Urothelium cell line (cell line): Measurements from ENCODE around the gene PTPRK.
A peak's percentile ranks its signal among the peaks of the same experiment; 100 is the strongest.

Experiments
- DNase-seq: peaks from one replicate; pipeline ENCODE4 v3.0.0; 2011; ENCODE audit warnings: low spot score, mixed read lengths
- FAIRE-seq: peaks from 2 replicates; lab custom pipeline; 2011; peaks lifted over from hg19 to GRCh38; lab: Jason Lieb, UNC

The PTPRK gene

DNA sequence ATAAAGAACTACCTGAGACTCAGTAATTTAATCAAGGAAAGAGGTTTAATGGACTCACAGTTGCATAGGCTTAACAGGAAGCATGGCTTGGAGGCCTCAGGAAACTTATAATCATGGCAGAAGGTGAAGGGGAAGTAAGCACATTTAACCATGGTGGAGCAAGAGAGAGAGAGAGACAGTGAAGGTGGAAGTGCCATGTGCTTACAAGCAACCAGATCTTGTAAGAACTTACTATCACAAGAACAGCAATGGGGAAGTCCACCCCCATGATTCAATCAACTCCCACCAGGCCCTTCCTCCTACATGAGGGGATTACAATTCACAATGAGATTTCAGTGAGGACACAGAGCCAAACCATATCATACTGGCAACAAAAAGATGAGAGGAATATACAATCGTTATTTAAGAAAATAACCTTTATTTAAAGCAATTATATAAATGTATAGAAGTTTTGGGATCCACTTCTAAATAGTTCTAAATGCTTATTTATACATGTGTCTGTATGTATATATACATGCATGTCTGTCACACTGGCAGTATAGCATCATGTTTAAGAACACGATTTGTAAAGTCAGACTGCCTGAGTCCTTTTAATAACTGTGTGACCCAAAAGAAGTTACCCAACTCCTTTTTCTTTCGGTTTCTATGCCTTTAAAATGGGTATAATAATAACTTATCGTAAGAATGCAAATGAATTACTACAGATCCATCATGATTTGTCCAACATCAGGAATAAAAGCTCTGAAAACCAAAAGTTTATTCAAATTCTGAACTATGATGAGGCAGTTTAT lies 363.9 kb downstream of the PTPRK start:
- DNase-seq, result no peak
- FAIRE-seq, result no peak

DNA sequence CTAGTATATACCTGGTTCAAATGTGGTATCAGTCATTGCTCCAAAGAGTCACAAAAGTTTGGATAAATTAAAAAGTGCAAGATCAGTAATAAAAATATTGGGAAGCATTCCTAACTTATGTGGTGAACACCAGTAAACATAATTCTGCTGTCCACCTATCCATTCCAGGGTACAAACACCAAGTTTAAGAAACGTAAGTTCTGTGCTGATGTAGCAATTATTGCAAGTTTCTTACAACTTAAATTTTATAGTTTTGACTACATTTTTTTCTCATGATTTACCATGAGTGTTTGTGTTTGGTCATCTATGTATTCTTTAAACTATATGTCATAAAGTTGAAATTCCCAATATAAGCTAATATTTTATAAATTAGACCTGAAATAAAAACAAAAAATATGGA lies 364.6 kb downstream of the PTPRK start:
- FAIRE-seq (no peak), DNase-seq (no peak)

GRCh38 chr6:128152551-128152950 lies 367.8 kb downstream of the PTPRK start:
- FAIRE-seq (no peak), DNase-seq (no peak)

GRCh38 chr6:128150376-128150775 lies 370.0 kb downstream of the PTPRK start:
- DNase-seq (no peak), FAIRE-seq (no peak)

DNA sequence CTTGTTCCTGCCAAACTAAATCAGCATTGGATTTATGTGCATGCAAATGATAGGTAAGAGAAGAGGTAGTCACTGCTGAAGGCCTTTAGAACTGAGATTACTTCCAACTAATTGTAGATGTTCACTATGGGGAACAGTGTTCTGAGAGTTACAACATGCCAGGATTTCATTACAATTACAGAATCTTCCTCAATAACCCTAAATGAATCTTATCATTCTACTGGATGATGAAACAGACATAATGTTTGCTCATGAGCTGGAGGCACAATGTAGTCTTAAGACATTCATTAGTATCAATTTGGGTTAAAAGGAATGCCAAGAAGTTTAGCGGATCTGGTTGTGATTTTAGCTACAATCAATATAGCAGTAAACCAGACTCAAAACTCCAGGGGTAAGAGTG lies 370.6 kb downstream of the PTPRK start:
- peak; percentile 30 for FAIRE-seq
- no peak for DNase-seq

- FAIRE-seq, result no peak
- DNase-seq, result no peak
Measured at GRCh38 chr6:128144320-128144719, 376.1 kb downstream of the PTPRK start.

DNA sequence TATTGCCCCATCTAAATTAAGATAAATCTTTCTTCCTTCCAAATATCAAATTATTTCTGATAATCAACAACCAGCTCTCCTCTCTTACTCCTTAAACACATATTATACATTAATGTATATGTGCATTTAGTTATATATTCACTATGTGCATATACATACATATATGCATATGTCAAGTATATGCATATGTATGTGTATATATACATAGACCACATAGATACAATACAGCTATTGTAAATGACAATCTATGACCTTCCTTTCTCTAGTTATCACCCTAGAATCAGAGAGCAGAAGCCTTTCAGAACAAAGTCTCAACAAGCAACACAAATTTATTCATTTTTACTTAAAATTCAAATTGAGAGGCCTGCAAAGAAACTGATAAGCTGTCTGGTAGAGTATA lies 378.5 kb downstream of the PTPRK start:
- DNase-seq, result no peak
- no peak for FAIRE-seq

GRCh38 chr6:128139519-128139918 lies 380.9 kb downstream of the PTPRK start:
- DNase-seq (peak; percentile 2), FAIRE-seq (no peak)

- no peak for DNase-seq
- FAIRE-seq, result no peak
Measured at GRCh38 chr6:128138694-128139093, 381.7 kb downstream of the PTPRK start.

DNA sequence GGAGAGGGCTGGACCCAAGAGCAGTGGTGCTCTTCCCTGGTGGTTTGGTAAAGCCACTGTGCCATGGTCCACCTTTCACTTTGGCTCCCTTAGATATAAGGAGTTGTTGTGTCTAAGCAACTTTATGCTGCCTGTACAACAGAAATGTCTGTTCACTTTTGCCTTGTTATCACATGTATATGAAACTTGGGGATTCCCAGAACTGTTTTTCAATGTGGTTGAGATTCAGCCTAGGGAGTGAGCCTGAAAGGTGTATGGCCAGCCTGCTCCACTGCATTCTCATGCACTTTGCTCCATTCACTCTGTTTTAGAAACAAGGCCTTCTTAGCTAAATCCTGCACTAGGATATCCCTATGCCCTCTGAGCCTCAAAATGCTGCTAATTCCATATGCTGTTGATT lies 385.1 kb downstream of the PTPRK start:
- no peak for FAIRE-seq

DNA sequence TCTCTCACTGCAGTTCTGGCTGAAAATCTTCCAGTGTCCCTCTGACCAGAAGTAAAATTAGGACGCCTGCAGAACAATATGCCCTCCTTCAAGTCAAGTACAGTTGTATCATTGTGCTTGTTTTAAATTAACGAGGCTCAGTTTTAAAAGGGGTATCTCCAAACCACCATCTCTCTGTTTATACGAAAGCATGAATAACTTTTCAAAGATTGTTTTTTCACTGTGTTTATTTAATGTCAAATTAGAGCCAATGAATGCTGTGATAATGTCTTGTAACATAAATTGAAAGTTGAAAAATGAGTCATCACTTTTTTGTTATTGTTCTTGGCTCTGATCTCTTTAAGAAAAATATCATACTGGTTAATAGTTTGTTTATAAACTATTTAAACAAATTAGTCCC lies 388.8 kb downstream of the PTPRK start:
- FAIRE-seq (no peak), DNase-seq (no peak)

More for the DNA sequence above, 385.1 kb downstream of the PTPRK start:
- DNase-seq, result no peak

DNA sequence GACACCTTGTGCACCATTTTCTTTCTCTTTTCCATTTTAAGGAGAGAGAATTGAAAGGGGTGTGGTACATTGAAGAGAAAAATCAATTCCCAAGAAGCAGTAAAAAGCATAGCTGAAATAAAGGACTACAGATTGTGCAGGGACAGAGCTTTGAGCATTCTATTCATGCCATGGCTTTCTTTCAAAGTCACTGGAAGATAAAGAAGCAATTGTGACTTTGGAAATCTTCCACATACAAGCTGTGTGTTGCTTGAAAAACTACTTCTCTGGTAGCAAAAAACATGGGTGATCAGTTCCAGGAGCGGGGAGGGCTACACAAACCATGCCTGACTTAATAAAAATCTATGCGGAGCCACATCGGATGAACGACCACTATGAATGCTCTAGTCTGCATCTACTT lies 389.4 kb downstream of the PTPRK start:
- DNase-seq (no peak), FAIRE-seq (no peak)

DNA sequence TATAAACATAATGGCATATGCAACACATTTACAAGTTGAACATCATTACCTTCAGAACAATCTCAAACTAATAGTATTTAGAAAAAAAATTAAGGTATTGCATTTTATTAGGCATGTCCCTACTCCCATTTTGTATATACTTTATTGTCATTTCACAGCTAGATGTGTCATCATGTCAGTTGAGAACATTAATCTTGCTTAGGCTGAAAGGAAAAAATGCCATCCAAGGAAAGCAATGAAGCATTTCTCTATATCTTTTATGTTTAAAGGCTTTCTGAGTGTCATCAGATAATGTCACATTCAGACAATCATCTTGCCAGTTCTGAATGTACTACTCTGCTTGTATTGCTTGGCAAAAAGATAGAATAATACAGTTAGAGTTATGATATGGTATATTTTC lies 390.7 kb downstream of the PTPRK start:
- DNase-seq (no peak), FAIRE-seq (no peak)

GRCh38 chr6:128127650-128128049 lies 392.7 kb downstream of the PTPRK start:
- no peak for FAIRE-seq
- DNase-seq, result no peak

DNA sequence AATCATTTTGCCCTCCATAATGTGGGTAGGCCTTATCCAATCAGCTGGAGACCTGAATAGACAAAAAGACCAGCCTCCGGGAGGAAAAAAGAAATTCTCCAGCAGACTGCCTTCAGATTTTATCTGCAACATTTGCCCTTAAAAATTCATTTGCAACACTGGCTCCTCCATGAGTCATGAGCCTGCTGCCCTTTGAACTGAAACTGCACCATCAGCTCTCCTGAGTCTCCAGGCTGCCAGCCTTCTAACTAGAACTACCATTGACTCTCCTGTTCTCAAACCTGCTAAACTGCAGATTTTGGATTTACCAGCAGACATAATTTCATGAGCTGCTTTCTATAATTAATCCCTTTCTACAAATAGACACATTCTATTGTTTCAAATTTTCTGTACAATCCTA lies 395.7 kb downstream of the PTPRK start:
- DNase-seq (no peak), FAIRE-seq (no peak)

DNA sequence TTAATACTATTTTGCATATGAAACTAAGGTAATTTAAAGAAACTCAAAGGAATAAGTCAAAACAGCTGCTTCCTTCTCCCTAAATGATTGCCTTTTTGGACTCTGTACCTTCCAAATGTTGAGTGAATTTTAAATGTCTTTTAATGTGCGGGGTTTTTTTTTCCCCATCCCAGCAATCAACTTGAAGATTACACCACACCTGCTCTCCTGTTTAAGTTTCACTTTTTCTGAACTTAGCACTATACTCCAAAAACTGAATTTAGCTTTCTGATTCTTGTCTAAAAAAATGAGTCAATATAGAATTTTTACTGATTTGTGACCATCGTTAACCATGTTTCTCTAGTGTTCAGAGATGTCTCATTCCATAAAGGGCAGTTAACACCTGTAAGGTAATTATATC lies 398.8 kb downstream of the PTPRK start:
- FAIRE-seq, result no peak
- no peak for DNase-seq

GRCh38 chr6:128121190-128121589 lies 399.2 kb downstream of the PTPRK start:
- FAIRE-seq, result no peak
- DNase-seq, result no peak

GRCh38 chr6:128118401-128118800 lies 402.0 kb downstream of the PTPRK start:
- no peak for DNase-seq
- FAIRE-seq, result no peak

DNA sequence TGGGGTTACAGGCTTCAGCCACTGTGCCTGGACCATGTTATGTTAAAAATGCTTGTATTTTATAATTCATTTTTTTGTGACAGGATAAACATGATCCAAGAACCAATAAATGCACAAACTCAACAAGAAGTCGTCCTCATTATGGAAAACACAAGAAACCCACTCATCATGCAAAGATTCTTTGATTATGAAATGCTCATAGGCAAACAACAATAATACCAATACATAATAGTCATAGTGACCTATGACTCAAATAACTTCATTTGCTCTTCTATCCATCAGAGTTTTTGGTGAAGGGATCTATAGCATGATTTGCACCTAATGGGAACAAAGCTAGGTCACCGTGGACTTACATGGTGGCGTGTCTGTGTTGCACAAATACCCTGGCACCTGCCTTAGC lies 402.5 kb downstream of the PTPRK start:
- DNase-seq (no peak), FAIRE-seq (peak; percentile 66)

DNA sequence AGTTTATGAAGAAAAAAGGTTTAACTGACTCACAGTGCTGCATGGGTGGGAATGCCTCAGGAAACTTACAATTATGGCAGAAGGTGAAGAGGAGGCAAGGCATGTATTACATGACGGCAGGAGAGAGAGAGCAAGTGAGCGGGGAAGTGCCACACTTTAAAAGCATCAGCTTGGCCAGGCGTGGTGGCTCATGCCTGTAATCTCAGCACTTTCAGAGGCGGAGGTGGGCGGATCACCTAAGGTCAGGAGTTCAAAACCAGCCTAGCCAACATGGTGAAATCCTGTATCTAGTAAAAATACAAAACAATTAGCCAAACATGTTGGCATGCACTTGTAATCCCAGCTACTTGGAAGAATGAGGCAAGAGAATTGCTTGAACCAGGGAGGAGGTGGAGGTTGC lies 406.2 kb downstream of the PTPRK start:
- FAIRE-seq (peak; percentile 5), DNase-seq (no peak)

DNA sequence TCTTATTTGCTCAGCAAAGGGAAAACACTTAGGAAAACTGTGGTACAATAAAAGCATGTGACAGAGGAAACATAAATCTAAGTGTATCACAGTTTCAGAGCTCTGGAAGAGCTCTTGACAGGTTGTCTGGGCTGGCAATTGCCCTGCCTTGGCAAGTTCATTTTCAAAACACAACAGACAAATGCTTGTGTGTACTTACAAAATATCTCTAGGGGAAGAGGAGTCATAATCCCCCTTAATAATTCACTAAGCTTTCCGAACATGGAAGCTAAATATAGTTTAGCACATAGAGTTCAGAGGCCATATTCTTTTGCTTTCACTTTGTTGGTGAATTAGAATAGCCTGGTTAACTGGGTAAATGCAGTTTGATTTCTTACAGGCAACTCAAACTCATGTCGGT lies 407.9 kb downstream of the PTPRK start:
- no peak for DNase-seq
- no peak for FAIRE-seq

DNA sequence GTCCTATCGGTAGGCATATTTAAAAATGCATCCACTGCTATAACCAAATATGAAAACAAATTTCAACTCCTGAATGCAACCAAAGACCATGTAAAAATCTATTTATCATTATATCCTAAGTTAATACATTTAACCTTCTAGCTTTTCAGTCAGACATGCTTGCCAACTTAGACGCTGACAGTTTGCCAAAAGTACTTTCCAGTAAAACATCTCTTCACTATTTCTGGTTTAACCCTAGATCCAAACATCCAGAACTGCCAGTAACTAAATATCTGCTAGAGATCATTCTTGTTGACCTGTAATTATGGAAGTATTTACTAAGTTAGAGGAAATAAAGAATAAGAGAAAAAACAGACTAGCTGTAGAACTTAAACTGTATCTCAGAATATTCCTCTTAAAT lies 409.3 kb downstream of the PTPRK start:
- FAIRE-seq (no peak), DNase-seq (no peak)

GRCh38 chr6:128107682-128108081 lies 412.7 kb downstream of the PTPRK start:
- FAIRE-seq, result no peak
- no peak for DNase-seq
